Measurements from ENCODE around the gene CDK14. TPM values are rescaled to one million over a fixed set of nuclear protein-coding genes. Genes with fewer than 3 reads are reported as not detected.

Gene CDK14
- total and polyA plus RNA-seq, 2 of the 8 experiments (the other 6 are each of a cell fraction or from before 2014, with no cell fraction given), result 5.5 to 47.3 TPM

- Histone ChIP-seq H4K5ac (ENCODE audit: insufficient read length, low read depth, low read length) (no peak overlapping the region), H3K23me2 (ENCODE audit: low read depth, low read length) (no peaks in the 10 kb centered on the region), H3K18ac (ENCODE audit: extremely low read depth, low read length) (no peak overlapping the region), H3K4me1 (replicated peaks in 1 of 4; ENCODE audit: control insufficient read depth in 3 of 4, insufficient read depth in 4 of 4, low read length in 3 of 4) (no peaks in the 10 kb centered on the region; a peak in 1 of 7 replicates), H2BK5ac (ENCODE audit: low read depth, low read length) (no peak overlapping the region), H3K36me3 (ENCODE audit: control insufficient read depth in 2 of 4, insufficient read depth in 4 of 4, low read length in 3 of 4) (no peaks in the 10 kb centered on the region), H2AK5ac (ENCODE audit: low read depth, low read length) (no peak overlapping the region), H4K91ac (replicated peaks; ENCODE audit: insufficient read length, low read length) (no peak overlapping the region), H3K27ac (ENCODE audit: low read depth, low read length) (no peak overlapping the region), H2BK20ac (ENCODE audit: low read length) (no peak overlapping the region), H3K9ac (replicated peaks in 1 of 4; ENCODE audit: extremely low read depth in 1 of 4, low read depth in 3 of 4, low read length in 3 of 4) (no peak overlapping the region), H3K4ac (replicated peaks; ENCODE audit: insufficient read length, low read depth, low read length) (no peak overlapping the region), H3K79me1 (ENCODE audit: low read depth, low read length) (no peaks in the 10 kb centered on the region), H3K56ac (replicated peaks; ENCODE audit: insufficient read length, low read depth, low read length) (no peak overlapping the region), H2BK15ac (ENCODE audit: low read length) (no peak overlapping the region), H3K23ac (ENCODE audit: insufficient read length) (no peak overlapping the region), H3K4me2 (ENCODE audit: insufficient read depth in 1 of 2, low read depth in 2 of 2, low read length in 2 of 2) (no peak overlapping the region), H3K79me2 (ENCODE audit: control insufficient read depth in 1 of 2, insufficient read depth in 2 of 2, low read length in 2 of 2) (no peaks in the 10 kb centered on the region), H3K9me3 (ENCODE audit: insufficient read depth in 2 of 2, low read depth in 1 of 2, low read length in 1 of 2) (no peaks in the 10 kb centered on the region), H2BK12ac (ENCODE audit: low read depth, low read length) (no peak overlapping the region), H4K8ac (ENCODE audit: extremely low read depth, insufficient read depth, low read length) (no peak overlapping the region), H3K4me3 (ENCODE audit: extremely low read depth in 1 of 4, insufficient read depth in 2 of 4, low read depth in 3 of 4, low read length in 4 of 4) (no peak overlapping the region), H4K20me1 (replicated peaks in 1 of 2; ENCODE audit: control insufficient read depth in 1 of 2, insufficient read depth in 2 of 2, low read length in 2 of 2) (no peaks in the 10 kb centered on the region), H2BK120ac (replicated peaks; ENCODE audit: low read depth, low read length) (no peak overlapping the region), H3K27me3 (replicated peaks in 1 of 4; ENCODE audit: control insufficient read depth in 3 of 4, extremely low read depth in 1 of 4, insufficient read depth in 3 of 4, low read length in 3 of 4) (no peaks in the 10 kb centered on the region), H2AFZ (ENCODE audit: low read length) (no peak overlapping the region), H3K14ac (ENCODE audit: insufficient read length) (no peak overlapping the region)
- no peak for DNase-seq (ENCODE audit: low read depth in 1 of 2, low spot score in 2 of 2)
- FAIRE-seq, result no peak
- ChIA-PET CTCF (ENCODE audit: partially characterized antibody) (interaction anchor here (0.7 kb wide), 1 partner anchor 28 kb away, joined by 4 read pairs; no protein-coding TSS in a partner anchor), POLR2A (ENCODE audit: partially characterized antibody) (no interaction called here)
- WGBS, 2 experiments (ENCODE audit: extremely low coverage in 1 of 2, insufficient coverage in 1 of 2, insufficient read length in 1 of 2, insufficient replicate concordance in 2 of 2, low coverage in 1 of 2, low lambda C conversion rate in 2 of 2, missing lambda C conversion rate in 1 of 2), result 0% methylated on average over 1 of the region's 1 CpG; no CpG with 5 or more reads in 1 of the 2 experiments
- TF ChIP-seq BCL11A (IDR thresholded peaks at IDR 0.05; ENCODE audit: low read depth in 2 of 2, low read length in 2 of 2), result no peak
- TF ChIP-seq POLR2A (IDR thresholded peaks at IDR 0.05; ENCODE audit: control extremely low read depth in 1 of 2, low read depth in 2 of 2, low read length in 2 of 2), result no peak
- TF ChIP-seq HDAC2 (IDR thresholded peaks at IDR 0.05; ENCODE audit: borderline replicate concordance in 1 of 2, low read depth in 2 of 2, low read length in 2 of 2), result no peak
- TF ChIP-seq GTF2F1 (IDR thresholded peaks at IDR 0.05; ENCODE audit: borderline replicate concordance, low read depth, low read length), result no peak
- no peak for TF ChIP-seq CTBP2 (IDR thresholded peaks at IDR 0.05; ENCODE audit: borderline replicate concordance, insufficient read depth, insufficient read length, low read length)
- no peak for TF ChIP-seq BACH1 (IDR thresholded peaks at IDR 0.05; ENCODE audit: low read length)
These were observed 147.5 kb downstream of the CDK14 start for GRCh38 chr7:90743626-90744025.
